Inferior parietal cortex (tissue), 1 donor: ENCODE data around the gene C22orf15.
A peak's percentile ranks its signal among the peaks of the same experiment; 100 is the strongest.
"Not testable (repeated sequence)": the region's sequence is repeated elsewhere in the genome, so short reads cannot be mapped to it uniquely, and the experiment has no call there.

Experiments
- DNase-seq: peaks from one replicate; pipeline ENCODE4 v3.0.0-alpha.2; 2016; ENCODE audit errors: extremely low spot score

The C22orf15 gene

GRCh38 chr22:23762842-23763578, at the start of gene C22orf15:
Gene C22orf15 (plus strand): TSS chr22:23762990. CDS start chr22:23763307, 317 bp downstream.
- DNase-seq, result no peak

- no peak for DNase-seq
Measured at GRCh38 chr22:23713696-23714595, 48.8 kb upstream of the C22orf15 start.

GRCh38 chr22:23714596-23715578, 47.9 kb upstream of the C22orf15 start:
- no peak for DNase-seq

- DNase-seq, result no peak
Measured at GRCh38 chr22:23715806-23716375, 46.9 kb upstream of the C22orf15 start.

GRCh38 chr22:23716811-23717801, 45.7 kb upstream of the C22orf15 start:
- DNase-seq, result peak; percentile 88

- DNase-seq, result no peak
Measured at GRCh38 chr22:23718371-23719165, 44.2 kb upstream of the C22orf15 start.

- DNase-seq, result no peak
Measured at GRCh38 chr22:23720855-23721254, 41.9 kb upstream of the C22orf15 start.

GRCh38 chr22:23722160-23722559, 40.6 kb upstream of the C22orf15 start:
- no peak for DNase-seq

- no peak for DNase-seq
Measured at GRCh38 chr22:23722724-23723123, 40.1 kb upstream of the C22orf15 start.

GRCh38 chr22:23728108-23728507, 34.7 kb upstream of the C22orf15 start:
- DNase-seq, result not testable (repeated sequence)

GRCh38 chr22:23737696-23738095, 25.1 kb upstream of the C22orf15 start:
- DNase-seq, result no peak

GRCh38 chr22:23742505-23743264, 20.1 kb upstream of the C22orf15 start:
- no peak for DNase-seq

GRCh38 chr22:23743303-23743705, 19.5 kb upstream of the C22orf15 start:
- peak; percentile 13 for DNase-seq

GRCh38 chr22:23744001-23744400, 18.8 kb upstream of the C22orf15 start:
- DNase-seq, result no peak

- no peak for DNase-seq
Measured at GRCh38 chr22:23744485-23744884, 18.3 kb upstream of the C22orf15 start.

- DNase-seq, result no peak
Measured at GRCh38 chr22:23745791-23746190, 17.0 kb upstream of the C22orf15 start.

GRCh38 chr22:23749841-23750301, 12.9 kb upstream of the C22orf15 start:
- DNase-seq, result no peak

GRCh38 chr22:23750367-23750713, 12.4 kb upstream of the C22orf15 start:
- DNase-seq, result peak; percentile 9
